GM12891 (cell line): ENCODE measurements around the gene KCTD1.

Source experiments
- POLR2A ChIP-seq: IDR thresholded peaks from 2 replicates; pipeline ENCODE4 v1.6.1; 2011; ENCODE audit warnings: low read depth, low read length, control low read depth
- POLR2AphosphoS5 ChIP-seq: IDR thresholded peaks from 2 replicates; pipeline ENCODE4 v1.6.1; 2011; ENCODE audit warnings: low read depth, low read length, control low read depth
- POU2F2 ChIP-seq: IDR thresholded peaks from 2 replicates; pipeline ENCODE4 v1.6.1; 2011; ENCODE audit warnings: low read depth, mild to moderate bottlenecking, control low read depth, low read length, moderate library complexity
- SPI1 ChIP-seq: IDR thresholded peaks from 2 replicates; pipeline ENCODE4 v1.6.1; 2011; ENCODE audit warnings: low read depth, low read length, control low read depth
- TAF1 ChIP-seq: IDR thresholded peaks from 2 replicates; pipeline ENCODE4 v1.6.1; 2011; ENCODE audit warnings: low read depth, low read length, control low read depth

DNA sequence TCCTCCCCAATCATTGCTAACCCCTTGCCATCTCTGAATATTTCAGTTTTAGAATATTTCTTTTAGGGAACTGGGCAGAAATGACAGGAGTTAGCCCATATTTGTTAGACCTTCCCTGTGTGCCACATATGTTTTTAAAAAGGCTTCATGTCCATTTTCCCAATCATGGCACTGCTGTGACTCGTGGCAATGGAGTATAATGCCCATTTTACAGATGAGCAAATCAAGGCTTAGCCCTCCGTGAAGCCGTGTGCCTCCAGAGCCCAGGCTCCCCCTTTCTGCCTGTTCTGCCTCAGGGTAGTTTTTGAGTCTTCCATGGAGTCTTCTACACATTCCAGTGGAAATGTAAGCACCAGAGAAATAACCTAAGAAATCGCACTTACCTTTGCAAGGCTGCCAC, 130.1 kb downstream of the KCTD1 start:
- TF ChIP-seq POLR2A (no peak), TAF1 (no peak), POLR2AphosphoS5 (no peak), POU2F2 (no peak), SPI1 (no peak)
